ENCODE results near the gene IGFBP2.

GRCh38 chr2:216660496-216660895 lies 27.3 kb downstream of the IGFBP2 start:
- TF ChIP-seq TAF1 (IDR thresholded peaks at IDR 0.05; ENCODE audit: low read depth, low read length) (no peak), POLR2AphosphoS5 (IDR thresholded peaks at IDR 0.05; ENCODE audit: low read depth, low read length) (no peak), POLR2A (IDR thresholded peaks at IDR 0.05; ENCODE audit: low read depth, low read length) (no peak)

All from GM12891 (cell line).